RKO (cell line): ENCODE measurements around the gene TSC22D2.

ENCODE experiments used
- DNase-seq: peaks from one replicate; pipeline ENCODE4 v3.0.0-alpha.2; 2016; ENCODE audit warnings: low spot score

Gene TSC22D2

GRCh38 chr3:150385296-150386242 lies 22.5 kb upstream of the TSC22D2 start:
- no peak for DNase-seq

GRCh38 chr3:150388498-150389418 lies 19.3 kb upstream of the TSC22D2 start:
- no peak for DNase-seq

- no peak for DNase-seq
Measured at GRCh38 chr3:150390087-150390486, 18.0 kb upstream of the TSC22D2 start.

GRCh38 chr3:150391161-150391560 lies 16.9 kb upstream of the TSC22D2 start:
- no peak for DNase-seq

GRCh38 chr3:150393745-150394144 lies 14.4 kb upstream of the TSC22D2 start:
- no peak for DNase-seq

GRCh38 chr3:150394606-150395005 lies 13.5 kb upstream of the TSC22D2 start:
- no peak for DNase-seq

- DNase-seq, result no peak
Measured at GRCh38 chr3:150396491-150396890, 11.6 kb upstream of the TSC22D2 start.

GRCh38 chr3:150396956-150397550 lies 11.0 kb upstream of the TSC22D2 start:
- DNase-seq, result no peak

- DNase-seq, result no peak
Measured at GRCh38 chr3:150399060-150399459, 9.0 kb upstream of the TSC22D2 start.

GRCh38 chr3:150401285-150401684 lies 6.8 kb upstream of the TSC22D2 start:
- no peak for DNase-seq

GRCh38 chr3:150402217-150402616 lies 5.9 kb upstream of the TSC22D2 start:
- DNase-seq, result no peak

- DNase-seq, result no peak
Measured at GRCh38 chr3:150404023-150404422, 4.1 kb upstream of the TSC22D2 start.

GRCh38 chr3:150407051-150407807 lies 869 bp upstream of the TSC22D2 start:
- peak; percentile 35 for DNase-seq

GRCh38 chr3:150407808-150408220 lies 284 bp upstream of the TSC22D2 start:
- DNase-seq, result peak; percentile 75

- no peak for DNase-seq
Measured at GRCh38 chr3:150409125-150409511, 1.0 kb downstream of the TSC22D2 start.

GRCh38 chr3:150409512-150410310 lies 1.6 kb downstream of the TSC22D2 start:
- DNase-seq, result peak; percentile 79

GRCh38 chr3:150410311-150411105 lies 2.4 kb downstream of the TSC22D2 start:
- DNase-seq, result peak; percentile 73

- DNase-seq, result no peak
Measured at GRCh38 chr3:150411106-150411460, 3.0 kb downstream of the TSC22D2 start.

- DNase-seq, result peak; percentile 59
Measured at GRCh38 chr3:150411546-150411945, 3.4 kb downstream of the TSC22D2 start.

- peak; percentile 19 for DNase-seq
Measured at GRCh38 chr3:150411976-150412375, 3.9 kb downstream of the TSC22D2 start.
